Esophagus muscularis mucosa (tissue), 4 donors: ENCODE data around the gene FBLIM1. TPM values are rescaled to one million over a fixed set of nuclear protein-coding genes. Genes with fewer than 3 reads are reported as not detected.

Source experiments
- DNase-seq: peaks from one replicate; pipeline ENCODE4 v3.0.0-alpha.2; 2017; ENCODE audit errors: extremely low spot score
- H3K27ac ChIP-seq, 4 donors: fragments of 200-600 bp; sonication (generic); replicated peaks in 1 of 4; 1 replicate in 3 of 4; 2 replicates in 1 of 4; pipeline ENCODE4 v1.5.1; 2016 to 2019; ENCODE audit warnings: mild to moderate bottlenecking in 1 of 4
- H3K27me3 ChIP-seq, 4 donors: fragments of 200-600 bp; sonication (generic); one replicate each; pipeline versions ENCODE4 v1.5.1 to v1.6.0; 2016 to 2019
- H3K36me3 ChIP-seq, 4 donors: fragments of 200-600 bp; sonication (generic); one replicate each; pipeline ENCODE4 v1.5.1; 2016 to 2019
- H3K4me1 ChIP-seq, 4 donors: fragments of 200-600 bp; sonication (generic); one replicate each; pipeline ENCODE4 v1.5.1; 2016 to 2019
- H3K4me3 ChIP-seq, 4 donors: fragments of 200-600 bp; sonication (generic); 1 replicate in 2 of 4; 2 replicates in 2 of 4; pipeline ENCODE4 v1.5.1; 2016 to 2019; ENCODE audit warnings: mild to moderate bottlenecking in 4 of 4, moderate library complexity in 1 of 4
- H3K9me3 ChIP-seq, 4 donors: fragments of 200-600 bp; sonication (generic); 1 replicate in 3 of 4; 2 replicates in 1 of 4; pipeline ENCODE4 v1.5.1; 2016 to 2019
- EP300 ChIP-seq: sonication (generic); formaldehyde crosslinking; IDR thresholded peaks from one replicate; pipeline ENCODE4 v1.6.1; 2017; ENCODE audit warnings: antibody characterized with exemption
- POLR2A ChIP-seq: fragments of 450-650 bp; IDR thresholded peaks from one replicate; pipeline ENCODE4 v1.6.1; 2017; ENCODE audit warnings: antibody characterized with exemption, moderate library complexity, mild to moderate bottlenecking, low read depth
- POLR2AphosphoS5 ChIP-seq, 2 donors: sonication (generic); formaldehyde crosslinking; IDR thresholded peaks; one replicate each; pipeline ENCODE4 v1.6.1; 2017; ENCODE audit warnings: antibody characterized with exemption in 2 of 2
- WGBS: methylation state at CpG from one replicate; pipeline ENCODE4 v1.1.5; 2018; 5-methylcytosine and 5-hydroxymethylcytosine counted together
- intact Hi-C: fragments of 100-400 bp; cut with DNase I; formaldehyde crosslinking; loops from one replicate; pipeline ENCODE4 v1.15.1; 2023
- total RNA-seq, 4 donors: library from RNA; depleted of rRNA; stranded (reverse); fragments of >200 nt; gene quantifications; one replicate each; pipeline versions ENCODE4 v1.1.0 to v1.2.1, GENCODE V29; 2016
- TF ChIP-seq, protein P1 (sequence below), 3 experiments: fragments of 200-600 bp in 2 of 3; fragments of 450-650 bp in 1 of 3; sonication (generic) in 2 of 3; IDR thresholded peaks; one replicate each; pipeline ENCODE4 v1.5.1; 2017 to 2019; ENCODE audit warnings: antibody characterized with exemption in 3 of 3, mild to moderate bottlenecking in 2 of 3, moderate library complexity in 1 of 3

The FBLIM1 gene
- total RNA-seq, 4 donors from 2014 or later = 44.9 to 115 (median 71.8) TPM

- Histone ChIP-seq H3K4me1 (peaks cover 16 to 36% (median 26%) of the 10 kb centered on the region in 4 donors), H3K27me3 (no peaks in the 10 kb centered on the region), H3K9me3 (no peaks in the 10 kb centered on the region), H3K4me3 (no peak overlapping the region), H3K36me3 (peaks cover 2 to 14% (median 13%) of the 10 kb centered on the region in 4 donors), H3K27ac (no peak overlapping the region)
- 72% methylated on average over 11 of the region's 16 CpGs for WGBS
- TF ChIP-seq, protein P1, sequence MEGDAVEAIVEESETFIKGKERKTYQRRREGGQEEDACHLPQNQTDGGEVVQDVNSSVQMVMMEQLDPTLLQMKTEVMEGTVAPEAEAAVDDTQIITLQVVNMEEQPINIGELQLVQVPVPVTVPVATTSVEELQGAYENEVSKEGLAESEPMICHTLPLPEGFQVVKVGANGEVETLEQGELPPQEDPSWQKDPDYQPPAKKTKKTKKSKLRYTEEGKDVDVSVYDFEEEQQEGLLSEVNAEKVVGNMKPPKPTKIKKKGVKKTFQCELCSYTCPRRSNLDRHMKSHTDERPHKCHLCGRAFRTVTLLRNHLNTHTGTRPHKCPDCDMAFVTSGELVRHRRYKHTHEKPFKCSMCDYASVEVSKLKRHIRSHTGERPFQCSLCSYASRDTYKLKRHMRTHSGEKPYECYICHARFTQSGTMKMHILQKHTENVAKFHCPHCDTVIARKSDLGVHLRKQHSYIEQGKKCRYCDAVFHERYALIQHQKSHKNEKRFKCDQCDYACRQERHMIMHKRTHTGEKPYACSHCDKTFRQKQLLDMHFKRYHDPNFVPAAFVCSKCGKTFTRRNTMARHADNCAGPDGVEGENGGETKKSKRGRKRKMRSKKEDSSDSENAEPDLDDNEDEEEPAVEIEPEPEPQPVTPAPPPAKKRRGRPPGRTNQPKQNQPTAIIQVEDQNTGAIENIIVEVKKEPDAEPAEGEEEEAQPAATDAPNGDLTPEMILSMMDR (IDR thresholded peaks at IDR 0.05) = no peak
- TF ChIP-seq POLR2A (no peak), EP300 (no peak), POLR2AphosphoS5 (IDR thresholded peaks at IDR 0.05) (no peak)
- intact Hi-C loops = no loop called here
- no peak for DNase-seq
Measured at GRCh38 chr1:15739259-15739658, 19.3 kb upstream of the FBLIM1 start.

- intact Hi-C loops = loop anchor here (5.0 kb wide), 1 partner anchor 137 kb away; no protein-coding TSS in a partner anchor
- no peak for DNase-seq
- no peaks in the 10 kb centered on the region for H3K9me3 ChIP-seq
- H3K36me3 ChIP-seq = peaks cover 0 to 9% (median 8%) of the 10 kb centered on the region in 4 donors
- 87% methylated on average over 7 of the region's 7 CpGs for WGBS
- no peak for TF ChIP-seq POLR2A
- TF ChIP-seq, protein P1 (IDR thresholded peaks at IDR 0.05) = no peak
- no peak for TF ChIP-seq POLR2AphosphoS5 (IDR thresholded peaks at IDR 0.05)
- peaks cover 16 to 36% (median 26%) of the 10 kb centered on the region in 4 donors for H3K4me1 ChIP-seq
- no peaks in the 10 kb centered on the region for H3K27me3 ChIP-seq
- no peak overlapping the region for H3K4me3 ChIP-seq
- no peak overlapping the region for H3K27ac ChIP-seq
Measured at GRCh38 chr1:15739745-15740144, 18.9 kb upstream of the FBLIM1 start.

DNA sequence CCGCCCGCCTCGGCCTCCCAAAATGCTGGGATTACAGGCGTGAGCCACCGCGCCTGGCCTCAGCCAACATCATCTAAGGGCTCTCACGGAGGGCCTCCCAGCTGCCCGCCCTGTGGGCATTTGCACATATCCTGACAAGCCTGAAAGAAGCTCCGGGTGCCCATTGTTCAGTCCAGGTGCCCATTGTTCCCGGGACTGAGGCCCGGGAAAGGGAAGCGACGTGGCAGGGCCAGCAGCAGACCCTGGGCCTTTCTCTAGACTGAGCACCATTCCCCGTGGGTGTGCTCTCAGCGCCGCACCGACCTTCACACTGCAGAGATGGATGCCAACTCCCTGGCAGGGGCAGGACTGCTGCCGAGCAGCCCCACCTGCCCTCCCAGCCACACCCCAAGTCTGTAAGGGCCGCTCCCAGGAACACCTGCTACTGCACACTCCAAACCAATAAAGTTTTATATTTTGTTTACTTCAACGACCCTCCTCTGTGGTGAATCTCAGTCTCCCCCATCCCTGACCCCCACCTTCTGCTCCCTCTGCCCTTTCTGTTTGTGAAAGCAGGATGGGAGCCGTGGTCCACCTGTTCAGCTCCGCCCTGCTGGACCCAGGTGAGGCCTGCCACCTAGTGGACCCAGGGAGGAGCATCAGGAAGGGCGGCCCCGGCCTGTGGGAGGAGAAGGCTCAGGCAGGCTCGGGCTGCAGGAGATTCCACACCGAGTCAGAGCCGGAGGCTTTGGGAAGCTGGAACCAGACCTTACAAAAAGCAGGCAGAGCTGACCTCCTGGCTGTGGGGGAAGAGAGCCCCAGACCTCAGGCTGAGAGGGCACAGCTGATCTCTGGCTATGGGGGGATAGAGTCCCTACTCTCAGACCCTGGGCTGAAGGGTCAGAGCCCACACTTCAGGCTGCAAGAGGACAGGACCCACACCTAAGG lies 17.4 kb upstream of the FBLIM1 start:
- H3K36me3 ChIP-seq = peaks cover 0 to 4% (median 0%) of the 10 kb centered on the region in 4 donors
- no peak for TF ChIP-seq POLR2A
- TF ChIP-seq, protein P1 (IDR thresholded peaks at IDR 0.05) = peak; percentile 73 to 88 (median 86)
- peak in 1 of 2 donors; percentile 47 for TF ChIP-seq POLR2AphosphoS5 (IDR thresholded peaks at IDR 0.05)
- no peak overlapping the region for H3K27ac ChIP-seq
- intact Hi-C loops = loop anchor here (5.0 kb wide), 1 partner anchor 139 kb away; no protein-coding TSS in a partner anchor
- no peak for DNase-seq
- peaks cover 8 to 21% (median 16%) of the 10 kb centered on the region in 4 donors for H3K4me1 ChIP-seq
- H3K27me3 ChIP-seq = no peaks in the 10 kb centered on the region
- no peaks in the 10 kb centered on the region for H3K9me3 ChIP-seq
- no peak overlapping the region for H3K4me3 ChIP-seq
- WGBS = 71% methylated on average over 19 of the region's 27 CpGs

DNA sequence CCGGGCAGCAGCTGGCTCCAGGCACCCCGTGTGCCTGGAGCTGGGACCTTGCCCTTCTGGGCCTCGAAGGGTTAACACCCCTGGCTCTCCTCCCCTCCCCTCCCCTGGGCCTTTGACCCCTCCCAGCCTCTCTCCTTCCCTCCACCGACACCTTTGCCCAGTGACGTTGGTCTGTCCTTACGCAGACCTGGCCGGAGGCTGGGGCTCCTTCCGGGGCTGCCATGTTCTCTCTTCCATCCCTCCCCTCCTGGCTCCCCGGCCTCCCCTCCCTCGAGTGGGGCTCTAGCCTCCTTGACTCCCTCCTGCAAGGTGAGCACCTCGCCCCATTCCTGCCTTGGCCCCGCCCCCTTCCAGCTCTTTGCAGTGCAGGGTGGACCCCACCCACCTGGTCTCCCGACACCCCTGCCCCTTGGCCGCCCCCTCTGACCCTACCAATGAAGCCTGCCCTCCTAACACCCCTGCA lies 16.2 kb upstream of the FBLIM1 start, which contains the start of gene TMEM82:
Gene TMEM82 (plus strand): TSS at position 161 of the 463 bp plus-strand sequence. CDS start 61 bp downstream, at position 222.
- no peak within 1 kb of the TSS for H3K27ac ChIP-seq
- 43% methylated on average over 14 of the region's 14 CpGs for WGBS
- intact Hi-C loops = loop anchor here (5.0 kb wide), 1 partner anchor 140 kb away; no protein-coding TSS in a partner anchor
- H3K4me1 ChIP-seq = peaks cover 4 to 13% (median 9%) of the 10 kb centered on the region in 4 donors
- H3K36me3 ChIP-seq = peaks cover 0 to 4% (median 0%) of the 10 kb centered on the region in 4 donors
- no peaks in the 10 kb centered on the region for H3K27me3 ChIP-seq
- H3K4me3 ChIP-seq = no peak within 1 kb of the TSS
- TF ChIP-seq POLR2A = no peak
- TF ChIP-seq POLR2AphosphoS5 (IDR thresholded peaks at IDR 0.05) = no peak
- TF ChIP-seq, protein P1 (IDR thresholded peaks at IDR 0.05) = no peak
- TF ChIP-seq EP300 = no peak
- H3K9me3 ChIP-seq = no peaks in the 10 kb centered on the region
- no peak for DNase-seq
